ENCODE measurements around the gene TMEM97.

The TMEM97 gene

DNA sequence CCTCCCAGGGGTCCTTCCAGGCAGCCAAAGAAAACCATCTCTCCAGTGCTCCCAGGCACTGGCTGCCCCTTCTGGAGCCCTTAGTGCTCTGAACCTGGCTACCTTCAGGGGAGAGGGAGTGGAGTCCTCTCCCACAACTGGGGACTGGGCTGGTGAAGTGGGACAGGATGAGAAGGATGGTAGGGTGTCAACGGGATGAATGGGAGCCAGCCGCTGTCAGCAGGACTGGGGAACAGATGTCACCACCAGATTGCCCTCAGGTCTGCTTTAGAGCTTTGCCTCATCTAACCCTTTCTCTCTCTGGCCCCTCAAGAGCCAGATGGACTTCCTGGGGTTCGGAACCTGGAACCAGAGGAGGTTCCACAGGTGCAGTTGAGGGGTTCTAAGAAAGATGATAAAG lies 46.5 kb downstream of the TMEM97 start:
- no peak for DNase-seq (ENCODE audit: low spot score)

DNA sequence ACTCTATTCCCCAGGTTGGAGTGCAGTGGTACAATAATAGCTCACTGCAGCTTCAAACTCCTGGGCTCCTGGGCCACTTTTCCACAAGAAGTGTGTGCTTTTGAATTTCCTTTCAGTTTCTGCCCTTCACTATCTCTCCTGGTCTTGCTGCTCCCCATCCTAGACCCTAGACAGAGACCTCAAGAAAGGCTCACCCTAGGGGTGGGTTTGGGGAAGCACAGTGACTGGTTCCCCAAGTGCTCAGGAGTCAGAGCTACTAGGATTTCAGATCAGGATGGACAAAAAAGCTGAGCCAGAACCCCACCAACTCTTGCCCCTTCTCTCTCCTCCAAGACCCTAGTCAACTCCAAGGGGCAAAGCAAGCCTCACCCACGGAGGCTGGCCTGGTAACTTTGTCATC lies 47.6 kb downstream of the TMEM97 start:
- no peak for DNase-seq (ENCODE audit: low spot score)

DNA sequence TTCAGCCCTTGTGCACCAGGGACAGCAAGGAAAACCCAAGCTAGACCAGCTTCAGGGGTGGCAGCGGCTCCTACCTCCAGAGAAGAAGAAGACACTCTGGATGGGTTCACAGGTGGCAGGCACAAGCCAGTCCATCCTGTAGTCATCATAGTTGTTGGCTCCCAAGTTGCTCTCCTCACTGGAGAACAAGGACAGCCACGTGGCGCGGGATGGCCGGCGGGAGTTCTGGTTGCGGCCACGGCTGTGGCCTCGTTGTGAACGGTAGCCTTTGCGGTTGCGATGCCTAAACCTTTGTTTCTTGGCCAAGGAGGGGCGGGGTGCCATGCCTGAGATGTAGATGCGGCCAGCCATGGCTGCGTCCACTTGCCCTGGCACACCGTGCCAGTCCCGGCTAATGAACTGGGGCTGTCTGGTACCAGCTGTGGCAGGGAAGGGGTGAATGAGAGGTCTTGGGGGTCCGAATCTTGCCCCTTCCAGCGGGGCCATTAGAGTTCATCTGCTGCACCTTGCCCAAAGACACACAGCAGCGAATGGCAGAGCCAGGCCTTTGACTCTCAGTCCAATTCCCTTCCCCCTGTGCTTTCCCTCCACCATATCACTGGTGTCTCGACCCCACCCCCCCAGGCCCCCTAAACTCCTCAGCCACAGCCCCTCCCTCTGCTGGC lies 48.8 kb downstream of the TMEM97 start:
- DNase-seq (ENCODE audit: low spot score) = no peak

DNA sequence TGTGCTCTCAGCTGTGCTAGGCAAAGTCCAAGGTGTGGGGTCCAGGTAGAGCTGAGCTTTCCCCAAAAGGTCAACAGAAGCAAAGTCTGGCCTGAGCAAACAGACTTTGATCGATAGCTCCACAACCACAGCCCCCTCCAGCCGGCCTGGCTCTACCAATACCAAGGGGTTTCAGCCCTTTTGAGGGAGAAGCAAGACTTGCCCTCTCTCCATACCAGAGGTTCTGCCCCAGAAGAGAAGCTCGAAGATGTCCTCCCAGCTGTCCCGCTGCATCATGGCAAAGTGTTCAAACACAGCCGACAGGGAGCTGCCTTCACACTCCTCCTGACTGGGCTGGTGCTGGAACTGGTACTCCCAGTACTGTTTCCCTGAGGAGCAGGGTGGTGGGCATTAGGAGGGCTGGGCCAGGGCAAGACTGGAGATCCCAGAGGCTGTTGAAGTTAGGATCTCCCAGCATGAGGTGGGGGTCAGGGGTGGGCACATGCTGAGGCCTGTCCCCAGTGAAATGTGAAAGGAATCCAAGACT lies 49.4 kb downstream of the TMEM97 start:
- DNase-seq (ENCODE audit: low spot score) = no peak

DNA sequence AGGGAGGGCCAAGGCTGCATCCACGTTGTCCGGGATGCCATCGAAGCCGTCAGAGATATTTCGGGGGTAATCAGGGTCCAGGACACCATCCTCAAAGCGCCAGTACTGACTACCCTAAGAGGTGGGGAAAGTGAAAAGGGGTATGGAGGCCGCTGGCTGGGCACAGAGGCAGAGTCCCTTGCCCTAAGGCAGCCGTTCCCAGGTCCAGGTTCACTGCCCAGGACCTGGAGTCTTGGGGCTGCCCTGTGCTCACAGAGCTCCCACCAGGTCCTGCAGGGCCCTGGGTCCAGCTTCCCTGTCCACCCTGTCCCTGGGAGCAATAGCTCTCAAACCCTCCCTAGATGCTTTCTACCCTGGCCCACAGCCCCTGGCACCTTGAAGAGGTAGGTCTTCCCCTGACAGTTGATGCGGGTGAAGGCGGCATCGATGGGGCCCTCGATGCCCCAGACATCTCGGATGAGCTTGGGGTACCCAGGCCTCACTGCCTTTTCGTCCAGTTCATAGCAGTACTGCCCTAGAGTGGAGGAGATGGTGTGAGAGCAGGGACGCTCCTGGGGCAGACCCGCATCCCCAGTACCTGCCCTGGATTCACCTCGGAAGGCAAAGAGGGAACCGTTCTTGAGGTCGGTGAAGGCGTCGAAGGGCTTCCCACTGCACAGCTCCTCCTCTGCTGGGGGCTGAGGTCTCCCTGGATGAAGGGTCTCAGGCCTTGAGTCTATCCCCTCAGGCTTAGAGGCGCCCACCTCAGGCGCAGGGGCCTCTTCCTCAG lies 50.1 kb downstream of the TMEM97 start:
- DNase-seq (ENCODE audit: low spot score) = no peak

DNA sequence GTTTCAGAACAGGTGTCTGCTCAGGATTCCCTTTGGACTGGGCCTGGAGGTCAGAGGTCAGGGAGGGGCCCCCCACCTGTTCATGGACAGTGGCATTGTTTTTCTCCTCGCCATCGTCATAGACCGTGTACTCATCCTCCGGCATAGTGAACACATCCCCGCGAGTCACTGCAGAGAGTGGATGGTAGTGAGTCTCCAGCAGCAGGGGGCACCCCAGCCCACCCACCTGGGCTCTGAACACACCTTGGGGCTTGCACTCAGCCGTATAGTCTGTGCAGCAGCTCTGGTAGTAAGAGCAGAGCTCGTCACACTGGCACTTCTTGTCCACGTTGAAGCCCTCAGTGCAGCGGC lies 50.7 kb downstream of the TMEM97 start:
- no peak for DNase-seq (ENCODE audit: low spot score)

DNA sequence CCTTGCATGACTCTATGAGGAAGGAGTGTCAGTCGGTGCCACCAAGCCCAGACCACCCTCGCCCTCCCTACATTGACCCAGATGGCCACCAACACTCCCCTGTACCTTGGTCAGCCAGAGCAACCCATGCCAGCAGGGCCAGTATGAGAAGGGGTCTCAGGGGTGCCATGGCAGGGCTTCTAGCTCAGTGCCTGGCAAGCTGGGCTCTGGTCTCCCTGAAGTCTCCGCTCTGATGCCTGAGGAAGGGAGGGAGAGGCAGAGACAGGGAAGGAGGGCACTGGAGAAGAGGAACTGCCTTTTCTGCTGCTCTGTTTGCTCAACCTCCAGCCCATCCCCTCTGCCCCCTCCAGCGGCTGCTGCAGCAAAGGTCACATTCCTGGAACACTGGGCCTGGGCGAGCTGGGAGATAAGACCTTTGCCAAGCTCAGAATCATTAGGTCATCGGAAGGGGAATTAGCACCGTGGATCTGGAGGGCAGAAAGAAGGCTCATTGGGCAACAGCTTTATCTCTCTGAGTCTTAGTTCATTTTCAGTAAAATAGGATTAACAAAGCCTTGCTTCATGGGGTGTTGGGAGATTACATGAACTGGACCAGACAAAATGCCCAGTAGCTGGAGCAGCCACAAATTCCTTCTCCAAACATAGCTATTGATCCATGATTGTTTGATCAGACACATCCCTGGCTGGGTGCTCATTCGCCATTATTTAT lies 51.2 kb downstream of the TMEM97 start, which contains the start of gene VTN:
Gene VTN, minus strand, starts transcription at position 273 of the 709 bp plus-strand sequence. Its CDS starts 104 bp downstream, at position 169.
- no peak for DNase-seq (ENCODE audit: low spot score)

DNA sequence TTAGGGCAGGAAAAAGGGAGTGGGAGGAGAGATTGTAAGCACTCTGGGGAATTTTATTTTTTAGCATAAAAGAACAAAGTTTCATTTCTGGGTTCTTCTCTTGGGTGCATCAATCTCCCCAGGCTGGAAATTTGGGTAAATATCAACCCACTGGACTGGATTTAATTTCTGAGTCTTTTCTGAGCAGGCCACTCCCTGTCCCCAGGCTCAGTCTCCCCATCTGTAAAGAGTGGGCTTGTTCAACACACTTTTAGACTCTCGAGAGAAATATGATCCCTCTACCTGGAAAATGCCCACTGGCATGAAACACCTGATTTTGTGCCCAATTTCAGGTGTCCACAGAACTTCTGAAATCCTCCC lies 51.7 kb downstream of the TMEM97 start:
- DNase-seq (ENCODE audit: low spot score) = no peak

DNA sequence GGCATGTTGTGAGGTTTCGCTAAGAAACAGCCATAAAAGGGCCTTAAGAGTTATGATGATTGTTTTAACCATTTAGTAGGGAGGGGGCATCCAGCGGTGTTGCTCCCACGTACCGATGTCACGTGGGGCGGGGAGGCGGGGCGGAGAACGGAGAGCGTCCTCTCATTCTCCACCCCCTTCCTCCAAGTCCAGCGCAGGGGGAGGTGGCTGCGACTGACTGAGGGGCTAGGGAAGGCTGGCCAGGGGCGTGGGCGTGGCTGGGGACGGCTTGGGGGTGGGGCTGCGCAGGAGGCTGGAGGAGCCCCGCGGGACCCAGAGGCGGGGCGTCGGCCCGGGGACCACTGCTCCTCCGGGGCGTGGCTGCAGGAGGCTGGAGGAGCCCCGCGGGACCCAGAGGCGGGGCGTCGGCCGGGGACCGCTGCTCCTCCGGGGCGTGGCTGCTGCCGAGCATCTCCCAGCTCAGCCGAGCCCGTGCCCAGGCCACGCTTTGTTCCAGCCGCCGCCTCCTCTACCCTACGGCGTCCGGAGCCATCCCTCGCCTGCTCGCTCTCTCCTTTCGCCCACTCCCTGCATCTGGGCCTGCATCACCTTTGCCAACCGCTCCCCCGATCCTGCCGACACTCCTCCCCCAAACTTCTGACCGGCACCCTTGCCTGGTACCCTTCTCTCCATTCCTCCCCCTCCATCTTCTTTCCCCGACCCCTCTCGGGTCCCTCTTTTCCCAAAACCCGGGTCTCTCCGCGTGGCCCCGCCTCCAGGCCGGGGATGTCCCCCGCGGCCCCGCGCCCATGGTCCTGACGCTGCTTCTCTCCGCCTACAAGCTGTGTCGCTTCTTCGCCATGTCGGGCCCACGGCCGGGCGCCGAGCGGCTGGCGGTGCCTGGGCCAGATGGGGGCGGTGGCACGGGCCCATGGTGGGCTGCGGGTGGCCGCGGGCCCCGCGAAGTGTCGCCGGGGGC lies 52.5 kb downstream of the TMEM97 start, which contains the start of gene SARM1:
Gene SARM1, plus strand, starts transcription at position 450 of the 958 bp plus-strand sequence. Its CDS starts 339 bp downstream, at position 789.
- peak; percentile 94 for DNase-seq (ENCODE audit: low spot score)

DNA sequence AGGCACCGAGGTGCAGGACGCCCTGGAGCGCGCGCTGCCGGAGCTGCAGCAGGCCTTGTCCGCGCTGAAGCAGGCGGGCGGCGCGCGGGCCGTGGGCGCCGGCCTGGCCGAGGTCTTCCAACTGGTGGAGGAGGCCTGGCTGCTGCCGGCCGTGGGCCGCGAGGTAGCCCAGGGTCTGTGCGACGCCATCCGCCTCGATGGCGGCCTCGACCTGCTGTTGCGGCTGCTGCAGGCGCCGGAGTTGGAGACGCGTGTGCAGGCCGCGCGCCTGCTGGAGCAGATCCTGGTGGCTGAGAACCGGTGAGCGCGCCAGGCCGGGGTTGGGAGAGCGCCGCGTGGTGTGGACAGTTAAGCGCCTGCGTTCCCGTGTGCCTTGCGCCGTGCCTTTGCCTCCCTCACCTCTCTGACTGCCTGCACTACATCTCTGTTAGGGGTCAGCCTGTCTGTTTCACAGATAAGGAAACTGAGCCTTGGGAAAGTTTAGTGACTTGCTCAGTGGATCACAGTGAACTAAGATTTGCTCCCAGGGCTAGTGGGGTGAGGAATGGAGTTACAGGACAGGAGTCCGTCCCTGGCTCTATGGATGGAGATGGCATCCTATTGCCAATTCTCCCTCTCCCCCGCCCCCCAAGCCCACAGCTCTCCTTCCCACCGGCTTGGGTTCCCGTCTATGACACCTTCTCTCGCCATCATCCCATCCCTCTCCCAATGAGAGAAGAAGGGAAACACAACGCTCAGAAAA lies 53.4 kb downstream of the TMEM97 start:
- DNase-seq (ENCODE audit: low spot score) = peak; percentile 51

DNA sequence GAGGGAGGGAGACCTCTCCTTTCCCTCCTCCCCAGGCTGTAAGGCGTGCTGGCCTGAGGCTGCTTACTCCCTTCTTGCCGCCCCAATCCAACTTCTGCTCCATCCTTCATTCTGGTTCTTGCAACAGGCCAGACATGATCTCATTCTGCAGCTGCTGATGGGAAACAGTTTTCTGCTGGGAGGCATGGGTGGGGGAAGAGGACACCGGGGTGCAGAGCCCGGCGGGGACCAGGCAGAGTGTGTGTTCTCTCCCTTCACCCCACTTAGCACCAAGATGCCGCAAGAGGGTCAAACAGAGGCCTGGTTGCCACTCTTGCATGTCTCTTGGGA lies 53.9 kb downstream of the TMEM97 start:
- no peak for DNase-seq (ENCODE audit: low spot score)
